NCI-H2107 (cell line): ENCODE data around the gene BAZ1B.
"Not testable (repeated sequence)": the region's sequence is repeated elsewhere in the genome, so short reads cannot be mapped to it uniquely, and the experiment has no call there.

Experiments
- DNase-seq: peaks from one replicate; lab custom pipeline; 2025; lab: John Stamatoyannopoulos, UW

BAZ1B gene, protein sequence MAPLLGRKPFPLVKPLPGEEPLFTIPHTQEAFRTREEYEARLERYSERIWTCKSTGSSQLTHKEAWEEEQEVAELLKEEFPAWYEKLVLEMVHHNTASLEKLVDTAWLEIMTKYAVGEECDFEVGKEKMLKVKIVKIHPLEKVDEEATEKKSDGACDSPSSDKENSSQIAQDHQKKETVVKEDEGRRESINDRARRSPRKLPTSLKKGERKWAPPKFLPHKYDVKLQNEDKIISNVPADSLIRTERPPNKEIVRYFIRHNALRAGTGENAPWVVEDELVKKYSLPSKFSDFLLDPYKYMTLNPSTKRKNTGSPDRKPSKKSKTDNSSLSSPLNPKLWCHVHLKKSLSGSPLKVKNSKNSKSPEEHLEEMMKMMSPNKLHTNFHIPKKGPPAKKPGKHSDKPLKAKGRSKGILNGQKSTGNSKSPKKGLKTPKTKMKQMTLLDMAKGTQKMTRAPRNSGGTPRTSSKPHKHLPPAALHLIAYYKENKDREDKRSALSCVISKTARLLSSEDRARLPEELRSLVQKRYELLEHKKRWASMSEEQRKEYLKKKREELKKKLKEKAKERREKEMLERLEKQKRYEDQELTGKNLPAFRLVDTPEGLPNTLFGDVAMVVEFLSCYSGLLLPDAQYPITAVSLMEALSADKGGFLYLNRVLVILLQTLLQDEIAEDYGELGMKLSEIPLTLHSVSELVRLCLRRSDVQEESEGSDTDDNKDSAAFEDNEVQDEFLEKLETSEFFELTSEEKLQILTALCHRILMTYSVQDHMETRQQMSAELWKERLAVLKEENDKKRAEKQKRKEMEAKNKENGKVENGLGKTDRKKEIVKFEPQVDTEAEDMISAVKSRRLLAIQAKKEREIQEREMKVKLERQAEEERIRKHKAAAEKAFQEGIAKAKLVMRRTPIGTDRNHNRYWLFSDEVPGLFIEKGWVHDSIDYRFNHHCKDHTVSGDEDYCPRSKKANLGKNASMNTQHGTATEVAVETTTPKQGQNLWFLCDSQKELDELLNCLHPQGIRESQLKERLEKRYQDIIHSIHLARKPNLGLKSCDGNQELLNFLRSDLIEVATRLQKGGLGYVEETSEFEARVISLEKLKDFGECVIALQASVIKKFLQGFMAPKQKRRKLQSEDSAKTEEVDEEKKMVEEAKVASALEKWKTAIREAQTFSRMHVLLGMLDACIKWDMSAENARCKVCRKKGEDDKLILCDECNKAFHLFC (N-terminal part only)

DNA sequence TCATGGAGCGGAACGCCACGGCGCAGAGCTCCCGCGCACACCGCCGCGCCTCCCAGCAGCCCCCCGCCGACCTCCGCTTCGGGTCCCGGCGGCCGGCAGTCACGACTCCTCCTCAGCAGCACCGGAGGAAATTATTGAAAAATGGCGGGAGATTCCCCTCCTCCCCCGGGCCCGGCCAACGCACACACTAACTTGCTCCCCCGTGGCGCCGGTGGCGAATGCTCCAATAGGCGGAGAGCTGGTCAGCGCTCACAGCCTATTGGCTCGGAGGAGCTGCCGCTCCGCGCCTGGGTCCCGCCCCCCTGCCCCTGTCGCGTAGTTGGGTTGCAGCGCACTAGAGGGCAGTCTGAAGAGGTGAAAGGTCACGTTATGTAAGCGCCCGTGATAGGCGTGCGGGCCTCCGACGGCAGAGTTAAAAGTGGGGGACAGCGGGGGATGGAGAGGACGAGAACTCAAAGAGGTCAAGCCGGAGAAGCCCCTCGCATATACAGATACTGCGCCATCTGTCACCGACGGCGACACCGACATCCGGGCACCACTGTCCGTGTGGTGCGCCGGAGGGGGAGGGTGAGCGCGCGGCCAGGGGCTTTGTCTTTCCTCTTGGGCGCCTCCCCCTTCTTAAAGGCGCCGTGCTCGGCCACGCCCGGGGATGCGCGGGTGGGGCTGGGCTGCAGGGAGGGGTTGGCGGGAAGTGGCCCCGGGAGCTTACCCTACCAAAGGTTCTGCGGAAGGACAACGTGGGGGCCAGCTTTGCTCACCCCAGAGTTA lies at the start of gene BAZ1B:
Gene BAZ1B (minus strand): TSS at position 189 of the 768 bp plus-strand sequence. CDS start 360 bp downstream, outside the sequence.
- peak; percentile 97 for DNase-seq

DNA sequence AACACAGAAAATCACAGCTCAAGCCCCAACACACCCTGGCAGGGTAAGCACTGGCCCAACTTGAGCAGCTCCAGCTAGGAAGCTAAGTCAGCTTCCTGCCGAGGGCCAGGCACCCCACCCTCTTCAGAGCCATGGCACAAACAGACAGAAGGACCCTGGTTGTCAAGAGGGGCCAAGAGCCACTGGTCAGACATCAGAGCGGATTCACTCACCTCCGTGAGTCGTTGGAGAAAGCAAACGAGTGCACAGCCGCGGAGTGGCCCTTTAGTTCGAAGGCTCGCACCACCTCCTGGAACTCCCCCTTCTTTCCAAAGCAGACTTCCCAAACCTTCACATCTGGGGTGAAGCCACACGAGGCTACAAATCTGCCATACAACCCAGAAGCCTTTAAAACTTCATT lies 48.9 kb upstream of the BAZ1B start:
- DNase-seq: no peak

DNA sequence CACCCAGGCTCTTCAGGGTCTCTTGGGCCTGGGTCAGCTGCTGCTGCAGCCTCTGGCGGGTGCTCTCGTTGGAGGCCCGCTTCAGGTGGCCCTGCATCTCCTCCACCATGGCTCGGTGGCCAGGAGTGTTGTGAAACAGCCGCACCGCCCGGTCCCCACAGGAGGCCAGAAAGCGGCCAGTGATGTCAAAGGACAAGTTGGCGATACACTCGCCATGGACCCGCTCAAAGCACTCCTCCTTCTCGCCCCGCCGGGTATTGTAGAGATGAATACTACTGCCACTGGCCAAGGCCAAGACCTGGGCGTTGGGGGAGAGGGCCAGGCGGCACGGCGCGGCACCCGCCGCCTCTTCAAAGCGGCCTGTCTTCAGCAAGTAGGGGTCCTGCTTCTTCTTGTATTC lies 48.4 kb upstream of the BAZ1B start:
- DNase-seq: no peak

DNA sequence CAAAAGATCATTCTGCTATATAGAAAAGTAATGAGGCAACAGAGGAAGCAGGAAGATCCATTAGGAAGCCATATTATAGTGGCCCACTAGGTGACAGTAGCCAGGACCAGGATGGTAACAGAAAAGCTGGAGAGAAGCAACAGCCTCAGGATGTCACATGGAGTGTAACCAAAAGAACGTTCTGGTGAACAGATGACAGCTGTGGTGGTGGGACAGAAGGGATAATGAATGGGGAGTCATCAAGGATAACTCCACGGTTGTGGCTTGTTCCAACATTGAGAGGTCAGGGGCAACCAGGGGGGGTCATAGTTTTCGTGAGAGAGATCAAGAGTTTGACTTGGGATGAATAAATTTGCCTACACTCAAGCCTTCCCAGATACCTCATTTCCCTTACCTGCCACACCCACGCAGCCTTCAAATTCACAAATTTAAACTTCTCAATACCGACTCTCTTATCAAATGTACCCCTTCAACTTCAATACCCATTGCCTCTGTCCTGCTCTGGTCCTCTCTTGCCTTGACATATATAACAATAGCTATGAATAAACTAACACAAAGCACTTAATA lies 47.0 kb upstream of the BAZ1B start:
- no peak for DNase-seq

DNA sequence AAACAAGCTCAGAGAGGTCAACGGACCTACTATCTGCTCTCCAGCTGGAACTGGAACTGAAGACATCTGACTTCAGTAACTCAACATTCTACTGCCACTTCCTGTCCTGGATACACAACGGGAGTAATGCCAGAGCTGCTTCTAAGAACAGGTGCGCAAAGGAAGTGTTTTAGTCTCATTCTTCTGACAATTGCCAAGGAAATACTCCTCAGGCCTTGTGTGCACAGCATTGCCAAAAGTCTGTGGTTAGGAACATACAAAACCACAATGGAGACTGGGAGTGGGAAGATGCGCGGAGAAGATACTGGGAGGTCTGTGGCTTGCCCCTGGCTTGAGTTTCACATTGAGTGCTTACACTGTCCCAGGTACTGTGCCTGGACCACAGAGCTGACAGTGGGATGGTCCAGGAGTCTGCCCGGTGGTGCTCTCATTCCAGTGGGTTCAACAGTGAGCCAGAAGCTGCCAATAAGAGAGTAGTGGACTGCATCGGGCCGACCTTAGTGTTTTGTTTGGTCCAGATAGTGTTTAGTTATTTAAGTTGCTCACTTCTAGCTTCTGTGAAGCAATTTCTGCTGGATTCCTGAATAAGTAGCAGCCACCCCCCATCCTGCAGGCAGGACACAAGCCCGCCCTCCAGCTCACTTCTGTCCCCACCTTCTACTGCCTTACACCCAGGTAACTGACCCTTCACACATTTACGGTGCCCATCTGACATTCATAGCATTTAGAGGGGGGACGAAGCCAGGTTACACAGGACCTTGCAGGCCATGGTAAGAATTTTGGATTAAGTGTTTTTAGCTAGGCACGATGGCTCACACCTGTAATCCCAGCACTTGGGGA lies 46.0 kb upstream of the BAZ1B start:
- no peak for DNase-seq

DNA sequence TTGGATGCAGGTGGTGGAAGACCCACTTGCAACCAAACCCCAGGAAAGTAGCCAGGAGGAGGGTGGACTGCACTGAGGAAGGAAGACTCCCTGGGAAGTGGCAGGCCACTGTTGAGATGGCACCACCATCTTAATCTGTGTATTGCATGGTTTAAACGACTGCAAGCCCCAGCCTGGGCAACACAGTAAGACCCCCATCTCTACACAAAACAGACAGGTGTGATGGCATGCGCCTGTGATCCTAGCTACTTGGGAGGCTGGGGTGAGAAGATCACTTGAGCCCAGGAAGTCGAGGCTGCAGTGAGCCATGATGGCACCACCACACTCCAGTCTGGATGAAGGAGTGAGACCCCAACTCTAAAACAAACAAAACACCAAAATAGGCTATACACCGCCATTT lies 45.0 kb upstream of the BAZ1B start:
- DNase-seq: no peak

DNA sequence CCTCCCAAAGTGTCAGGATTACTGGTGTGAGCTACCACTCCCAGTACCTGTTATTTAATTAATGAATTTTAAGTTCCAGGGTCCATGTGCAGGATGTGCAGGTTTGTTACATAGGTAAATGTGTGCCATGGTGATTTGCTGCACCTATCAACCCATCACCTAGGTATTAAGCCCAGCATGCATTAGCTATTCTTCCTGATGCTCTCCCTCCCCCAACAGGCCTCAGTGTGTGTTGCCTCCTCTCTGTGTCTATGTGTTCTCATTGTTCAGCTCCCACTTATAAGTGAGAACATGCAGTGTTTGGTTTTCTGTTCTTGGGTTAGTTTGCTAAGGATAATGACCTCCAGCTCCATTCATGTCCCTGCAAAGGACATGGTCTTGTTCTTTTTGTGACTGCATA lies 44.3 kb upstream of the BAZ1B start:
- not testable (repeated sequence) for DNase-seq

DNA sequence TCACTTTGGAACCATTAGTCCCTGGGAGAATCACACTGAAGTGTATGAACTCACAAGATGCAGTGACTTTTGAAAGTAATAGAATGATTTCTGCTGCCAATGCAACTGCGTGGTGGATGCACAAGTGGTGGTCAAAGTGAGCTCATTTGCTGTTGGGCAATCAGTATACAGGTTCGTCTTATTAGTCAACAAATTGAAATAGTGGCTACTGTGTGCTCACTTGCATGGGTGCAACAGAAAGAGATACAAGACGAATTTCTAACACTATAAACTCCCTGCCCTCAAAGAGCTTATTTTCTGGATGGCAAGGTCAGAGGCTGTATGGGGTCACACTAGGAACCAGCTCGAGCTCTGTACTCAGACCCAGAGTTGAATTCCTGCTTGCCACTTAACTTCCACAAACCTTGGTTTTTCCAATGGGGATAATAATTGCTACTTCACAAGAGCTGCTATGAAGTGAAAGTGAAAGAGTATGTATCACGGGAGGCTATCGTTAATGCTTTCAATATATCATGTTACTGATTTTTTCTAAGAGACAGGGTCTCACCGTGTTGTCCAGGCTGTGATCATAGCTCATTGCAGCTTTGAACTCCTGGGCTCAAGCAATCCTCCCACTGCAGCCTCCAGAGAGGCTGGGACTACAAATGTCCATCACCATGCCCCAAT lies 43.7 kb upstream of the BAZ1B start:
- no peak for DNase-seq

DNA sequence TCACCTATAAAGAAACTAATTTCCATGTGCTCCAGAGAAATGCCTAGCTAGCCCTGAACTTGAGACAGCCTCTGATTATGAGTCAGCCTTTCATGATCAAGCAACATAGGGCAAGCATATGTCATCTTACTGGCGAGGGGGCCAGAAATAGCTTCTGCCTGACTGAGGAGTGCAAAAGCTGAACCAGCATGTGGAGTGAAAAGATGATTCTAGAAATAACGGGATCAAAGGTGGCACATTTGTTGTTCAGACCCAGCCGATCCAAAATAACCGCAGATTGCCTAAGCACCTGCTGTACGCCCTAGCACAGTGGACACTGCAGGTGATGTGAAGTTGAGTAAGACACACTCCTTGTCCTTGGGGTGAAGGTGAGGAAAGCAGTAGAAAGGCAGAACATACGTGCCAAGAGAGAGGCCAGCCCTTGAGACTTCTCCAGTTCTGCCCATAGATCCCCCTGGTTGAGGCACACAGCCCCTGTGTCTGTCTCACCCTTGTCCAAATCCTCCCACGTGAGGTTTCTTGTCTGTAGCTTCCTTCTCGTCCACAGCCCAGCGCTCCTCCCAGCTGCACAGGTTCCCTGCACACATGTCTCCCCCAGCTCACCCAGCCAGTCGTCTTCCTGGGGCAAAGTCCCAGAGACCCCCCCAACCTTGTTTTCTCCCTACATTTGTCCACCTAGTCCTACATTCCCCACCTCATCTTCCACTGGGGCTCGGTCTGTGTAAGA lies 38.2 kb upstream of the BAZ1B start:
- DNase-seq: no peak

DNA sequence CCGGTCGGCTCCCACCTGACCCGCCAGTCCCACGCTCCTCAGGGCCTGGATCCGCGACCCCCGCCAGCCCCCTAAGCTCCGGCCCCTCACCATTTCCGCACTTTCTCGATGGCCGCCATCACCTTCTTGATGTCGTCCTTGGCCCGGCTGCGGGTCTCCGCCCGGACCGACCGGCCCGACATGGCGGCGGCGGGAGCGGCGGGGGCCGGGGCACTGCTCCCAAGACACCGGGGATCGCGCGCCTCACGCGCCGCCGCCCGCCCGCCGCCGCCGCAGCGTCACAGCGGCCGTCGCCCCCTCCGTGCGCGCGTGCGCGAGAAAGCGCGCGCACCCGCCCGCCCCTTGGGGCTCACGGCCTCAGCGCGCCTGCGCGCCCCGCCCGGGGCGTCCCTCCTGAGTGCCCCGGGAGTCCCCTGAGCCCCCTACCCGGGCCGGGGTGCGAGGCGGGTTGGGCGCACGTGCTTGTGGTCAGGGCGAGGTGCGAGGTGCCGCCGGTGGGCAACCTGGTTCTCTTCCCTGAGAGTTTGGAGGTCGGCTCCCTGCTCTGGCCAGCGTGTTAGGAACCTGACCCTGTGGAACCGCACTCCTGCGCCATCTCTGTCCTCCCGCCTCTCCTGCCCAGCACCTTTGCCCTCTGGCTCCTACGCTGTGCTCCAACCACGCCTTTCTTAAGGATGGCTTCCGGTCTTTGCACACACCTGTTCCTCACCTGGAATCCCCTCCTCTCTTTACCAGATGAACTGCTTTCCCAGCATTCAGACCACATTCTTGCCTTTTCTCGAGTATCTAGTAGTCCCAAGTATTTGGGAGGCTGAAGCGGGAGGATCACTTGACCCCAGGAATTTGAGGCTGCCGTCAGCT lies 35.5 kb upstream of the BAZ1B start, which contains the start of gene BCL7B:
Gene BCL7B (minus strand): TSS at position 294 of the 861 bp plus-strand sequence. CDS start 112 bp downstream, at position 182.
- DNase-seq: peak; percentile 58

DNA sequence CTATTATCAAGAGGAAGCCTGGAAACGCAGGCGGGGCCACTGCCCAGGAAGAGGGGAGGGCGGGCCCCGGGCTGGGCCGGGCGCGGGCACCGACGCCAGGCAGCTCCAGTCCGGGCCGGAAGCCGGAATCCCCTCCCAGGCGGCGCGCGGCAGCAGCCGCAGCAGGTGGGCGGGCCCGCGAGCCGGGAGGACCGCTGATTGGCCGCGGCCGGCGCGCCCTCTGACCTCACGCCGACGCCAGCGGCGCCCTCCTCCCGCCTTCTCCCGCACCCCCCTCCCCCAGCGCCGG lies 35.0 kb upstream of the BAZ1B start:
- peak; percentile 93 for DNase-seq

DNA sequence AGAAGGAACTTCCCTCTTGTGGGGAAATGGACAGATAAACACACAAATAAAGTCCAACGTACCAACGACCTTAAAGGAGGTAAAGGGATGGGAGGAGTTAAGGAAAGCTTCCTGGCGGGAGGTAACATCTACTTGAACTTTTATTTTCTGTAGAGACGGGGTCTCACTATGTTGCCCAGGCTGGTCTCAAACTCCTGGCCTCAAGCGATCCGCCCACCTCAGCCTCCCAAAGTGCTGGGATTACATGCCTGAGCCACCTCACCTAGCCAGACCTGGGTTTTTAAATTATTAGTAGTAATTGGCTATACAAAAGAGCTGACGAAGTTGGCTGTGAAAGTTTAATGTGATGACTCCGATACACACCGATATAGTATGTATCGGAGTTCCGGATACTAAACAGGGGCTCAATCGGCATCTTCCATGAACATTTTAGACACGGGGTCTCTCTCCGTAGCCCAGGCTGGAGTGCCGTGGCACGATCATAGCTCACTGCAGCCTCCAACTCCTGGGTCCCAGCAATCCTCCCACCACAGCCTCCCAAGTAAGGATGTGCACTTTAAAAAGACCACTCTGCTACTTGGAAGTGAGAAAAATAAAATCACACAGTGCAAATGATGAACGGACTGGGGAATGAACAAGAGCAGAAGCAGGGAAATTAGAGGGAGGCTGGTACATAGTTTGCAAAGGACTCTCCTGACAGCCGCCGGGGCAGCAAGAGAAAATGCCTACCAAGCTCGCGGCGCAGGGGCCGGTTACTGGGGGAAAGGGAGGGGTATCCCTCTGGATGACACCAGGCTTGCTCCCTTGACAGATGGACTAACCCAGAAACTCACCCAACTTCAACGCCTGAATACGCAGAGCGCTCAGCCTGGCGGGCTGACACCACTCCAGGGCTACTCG lies 34.4 kb upstream of the BAZ1B start:
- DNase-seq: no peak

DNA sequence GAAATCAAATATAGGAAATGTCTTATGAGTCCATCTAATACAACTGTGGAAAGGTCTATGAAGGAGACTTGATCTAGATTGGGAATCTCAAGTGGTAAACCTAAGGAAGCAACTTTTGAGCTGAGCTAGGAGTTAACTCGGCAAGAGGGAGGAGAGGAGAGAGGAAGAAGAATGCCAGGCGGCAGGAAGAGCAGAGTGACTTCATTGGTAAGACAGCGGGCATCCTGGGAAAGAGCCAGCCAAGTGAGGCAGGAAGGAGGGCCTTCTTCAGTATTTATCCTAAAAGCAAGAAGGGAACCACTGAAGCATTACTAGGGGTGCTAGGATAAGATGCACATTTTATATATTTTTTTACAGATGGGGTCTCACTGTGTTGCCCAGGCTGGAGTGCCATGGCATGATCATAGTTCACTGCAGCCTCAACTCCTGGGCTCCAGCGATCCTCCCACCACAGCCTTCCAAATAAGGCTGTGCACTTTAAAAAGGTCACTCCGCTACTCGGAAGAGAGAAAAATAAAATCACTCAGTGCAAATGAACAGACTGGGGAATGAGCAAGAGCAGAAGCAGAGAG lies 33.4 kb upstream of the BAZ1B start:
- DNase-seq: no peak

DNA sequence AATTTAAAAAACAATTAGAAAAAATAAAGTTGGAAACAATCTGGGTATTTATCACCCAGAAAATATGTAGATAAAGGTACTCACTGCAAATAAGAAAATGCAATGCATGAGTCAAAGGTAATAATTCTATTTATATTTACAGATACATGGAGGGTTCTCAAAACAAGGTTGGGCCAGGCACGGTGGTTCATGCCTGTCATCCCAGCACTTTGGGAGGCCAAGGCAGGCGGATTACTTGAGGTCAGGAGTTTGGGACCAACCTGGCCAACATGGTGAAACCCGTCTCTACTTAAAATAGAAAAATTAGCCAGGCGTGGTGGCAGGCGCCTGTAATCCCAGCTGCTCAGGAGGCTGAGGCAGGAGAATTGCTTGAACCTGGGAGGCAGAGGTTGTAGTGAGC lies 28.0 kb upstream of the BAZ1B start:
- not testable (repeated sequence) for DNase-seq

DNA sequence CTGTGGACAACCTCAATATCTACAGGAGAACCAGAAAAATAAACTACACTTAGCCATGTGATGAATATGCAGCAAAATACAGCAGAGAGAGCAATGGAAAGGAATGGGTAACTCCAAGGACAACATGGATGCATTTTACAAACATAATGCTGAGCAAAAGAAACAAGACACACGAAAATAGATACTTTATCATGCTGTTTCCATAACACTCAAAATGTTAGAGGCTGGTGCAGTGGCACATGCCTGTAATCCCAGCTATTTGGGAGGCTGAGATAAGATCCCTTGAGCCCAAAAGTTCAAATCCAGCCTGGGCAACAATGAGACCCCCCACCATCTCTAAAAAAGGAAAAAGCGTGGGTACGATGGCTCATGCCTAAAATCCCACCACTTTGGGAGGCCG lies 27.1 kb upstream of the BAZ1B start:
- no peak for DNase-seq

DNA sequence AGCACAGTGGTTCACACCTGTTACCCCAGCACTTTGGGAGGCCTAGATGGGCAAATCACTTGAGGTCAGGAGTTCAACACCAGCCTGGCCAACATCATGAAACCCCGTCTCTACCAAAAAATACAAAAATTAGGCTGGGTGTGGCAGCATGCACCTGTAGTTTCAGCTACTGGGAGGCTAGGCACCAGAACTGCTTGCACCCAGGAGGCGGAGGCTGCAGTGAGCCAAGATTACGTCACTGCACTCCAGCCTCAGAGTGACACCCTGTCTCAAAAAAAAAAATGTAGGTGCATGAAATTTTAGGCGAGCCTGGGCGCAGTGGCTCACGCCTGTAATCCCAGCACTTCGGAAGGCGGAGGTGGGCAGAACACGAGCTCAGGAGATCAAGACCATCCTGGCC lies 25.7 kb upstream of the BAZ1B start:
- no peak for DNase-seq

DNA sequence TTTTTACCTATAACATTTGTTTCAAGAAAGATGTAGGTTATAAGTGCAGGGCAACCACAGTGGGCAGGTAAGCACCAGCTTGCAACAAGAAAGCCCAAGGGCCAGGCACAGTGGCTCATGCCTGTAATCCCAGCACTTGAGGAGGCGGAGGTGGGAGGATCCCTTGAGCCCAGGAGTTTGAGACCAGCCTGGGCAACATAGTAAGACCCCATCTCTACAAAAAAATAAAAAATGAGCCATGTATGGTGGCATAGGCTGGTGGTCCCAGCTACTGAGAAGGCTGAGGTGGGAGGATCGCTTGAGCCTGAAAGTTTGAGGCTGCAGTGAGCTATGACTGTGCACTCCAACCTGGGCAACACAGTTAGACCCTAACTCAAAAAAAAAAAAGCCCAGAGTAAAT lies 22.6 kb upstream of the BAZ1B start:
- DNase-seq: no peak
